HepG2 (cell line): ENCODE measurements around the gene ALPL. TPM values are rescaled to one million over a fixed set of nuclear protein-coding genes. Genes with fewer than 3 reads are reported as not detected.

ENCODE experiments used
- EZH2 ChIP-seq: conservative IDR thresholded peaks from 2 replicates; pipeline ENCODE4 v1.6.1; 2012; ENCODE audit warnings: mild to moderate bottlenecking, low read depth, low read length, moderate library complexity
- MLLT10 ChIP-seq: sonication (generic); formaldehyde crosslinking; IDR thresholded peaks from 2 replicates; pipeline ENCODE4 v1.4.0; 2020; ENCODE audit warnings: missing genetic modification reagents
- NFIB ChIP-seq: sonication (generic); formaldehyde crosslinking; IDR thresholded peaks from 2 replicates; pipeline ENCODE4 v1.9.0; 2021; ENCODE audit warnings: missing genetic modification reagents, mild to moderate bottlenecking, borderline replicate concordance
- RARG ChIP-seq: sonication (generic); formaldehyde crosslinking; IDR thresholded peaks from 2 replicates; pipeline ENCODE4 v1.4.0; 2020; ENCODE audit warnings: low read depth, mild to moderate bottlenecking, missing genetic modification reagents
- REXO4 ChIP-seq: sonication (generic); formaldehyde crosslinking; IDR thresholded peaks from 2 replicates; pipeline ENCODE4 v1.8.0; 2022; ENCODE audit warnings: missing genetic modification reagents, mild to moderate bottlenecking, borderline replicate concordance
- RNF2 ChIP-seq: fragments of 450-650 bp; conservative IDR thresholded peaks from 2 replicates; pipeline ENCODE4 v1.6.1; 2016; ENCODE audit warnings: low read depth
- SP1 ChIP-seq, 2 experiments: fragments of 450-650 bp in 1 of 2; sonication (generic) in 1 of 2; formaldehyde crosslinking in 1 of 2; IDR thresholded peaks; 2 replicates each; pipeline versions ENCODE4 v1.4.0 to v1.6.1; 2016 to 2020; ENCODE audit warnings: missing genetic modification reagents in 1 of 2
- ZBTB4 ChIP-seq: sonication (generic); formaldehyde crosslinking; IDR thresholded peaks from 2 replicates; pipeline ENCODE4 v1.4.0; 2020; ENCODE audit warnings: missing genetic modification reagents, mild to moderate bottlenecking, borderline replicate concordance
- ZBTB44 ChIP-seq: sonication (generic); formaldehyde crosslinking; IDR thresholded peaks from 2 replicates; pipeline ENCODE4 v1.4.0; 2020; ENCODE audit warnings: missing genetic modification reagents
- ZFP36L1 ChIP-seq: sonication (generic); formaldehyde crosslinking; IDR thresholded peaks from 2 replicates; pipeline ENCODE4 v1.8.0; 2022; ENCODE audit warnings: mild to moderate bottlenecking, missing genetic modification reagents, moderate library complexity
- ZNF224 ChIP-seq: sonication (generic); formaldehyde crosslinking; IDR thresholded peaks from 2 replicates; pipeline ENCODE4 v1.5.0; 2020; ENCODE audit warnings: mild to moderate bottlenecking, missing genetic modification reagents
- ZNF33A ChIP-seq: sonication (generic); formaldehyde crosslinking; IDR thresholded peaks from 2 replicates; pipeline ENCODE4 v1.5.1; 2020; ENCODE audit warnings: missing genetic modification reagents, mild to moderate bottlenecking, moderate library complexity, borderline replicate concordance
- ZNF530 ChIP-seq: sonication (generic); formaldehyde crosslinking; IDR thresholded peaks from 2 replicates; pipeline ENCODE4 v1.5.0; 2020; ENCODE audit warnings: low read depth, mild to moderate bottlenecking, missing genetic modification reagents
- ZNF543 ChIP-seq: sonication (generic); formaldehyde crosslinking; IDR thresholded peaks from 2 replicates; pipeline ENCODE4 v1.4.0; 2020; ENCODE audit warnings: mild to moderate bottlenecking, missing genetic modification reagents
- polyA plus RNA-seq, 8 experiments: library from polyadenylated mRNA; depleted of rRNA in 3 of 8; stranded (reverse) in 7 of 8; unstranded in 1 of 8; fragments of >200 nt; fragmentation: Illumina TruSeq in 4 of 8; extraction: Trizol in 4 of 8; gene quantifications; 2 replicates each; pipeline versions ENCODE4 v1.2.1 to v1.2.3, GENCODE V29; 2011 to 2016; ENCODE audit warnings: low read depth in 4 of 8, missing spikeins in 1 of 8, mixed read lengths in 1 of 8; ENCODE audit not compliant: insufficient read depth in 1 of 8
- total RNA-seq, 5 experiments: library from RNA; depleted of rRNA; stranded (reverse); fragments of >200 nt; fragmentation: Illumina TruSeq; extraction: Trizol; gene quantifications; 2 replicates each; pipeline ENCODE4 v1.2.3, GENCODE V29; 2016; ENCODE audit warnings: low read depth in 1 of 5
- TF ChIP-seq, protein P1 (sequence below): sonication (generic); formaldehyde crosslinking; IDR thresholded peaks from 2 replicates; pipeline ENCODE4 v1.8.0; 2022; ENCODE audit warnings: mild to moderate bottlenecking, missing genetic modification reagents, moderate library complexity
- TF ChIP-seq, protein P2 (sequence below): sonication (generic); formaldehyde crosslinking; conservative IDR thresholded peaks from 2 replicates; pipeline ENCODE4 v1.4.0; 2020; ENCODE audit warnings: missing genetic modification reagents
- TF ChIP-seq, protein P3 (sequence below): IDR thresholded peaks from 2 replicates; pipeline ENCODE4 v1.6.1; 2016; ENCODE audit warnings: missing genetic modification reagents, missing compliant biosample characterization
- TF ChIP-seq, protein P4 (sequence below): sonication (generic); formaldehyde crosslinking; conservative IDR thresholded peaks from 2 replicates; pipeline ENCODE4 v1.4.0; 2020; ENCODE audit warnings: missing genetic modification reagents

Gene ALPL
- total and polyA plus RNA-seq, 2 of the 13 experiments (the other 11 are each of a cell fraction or from before 2014, with no cell fraction given): 0.12 TPM; not detected in 1

DNA sequence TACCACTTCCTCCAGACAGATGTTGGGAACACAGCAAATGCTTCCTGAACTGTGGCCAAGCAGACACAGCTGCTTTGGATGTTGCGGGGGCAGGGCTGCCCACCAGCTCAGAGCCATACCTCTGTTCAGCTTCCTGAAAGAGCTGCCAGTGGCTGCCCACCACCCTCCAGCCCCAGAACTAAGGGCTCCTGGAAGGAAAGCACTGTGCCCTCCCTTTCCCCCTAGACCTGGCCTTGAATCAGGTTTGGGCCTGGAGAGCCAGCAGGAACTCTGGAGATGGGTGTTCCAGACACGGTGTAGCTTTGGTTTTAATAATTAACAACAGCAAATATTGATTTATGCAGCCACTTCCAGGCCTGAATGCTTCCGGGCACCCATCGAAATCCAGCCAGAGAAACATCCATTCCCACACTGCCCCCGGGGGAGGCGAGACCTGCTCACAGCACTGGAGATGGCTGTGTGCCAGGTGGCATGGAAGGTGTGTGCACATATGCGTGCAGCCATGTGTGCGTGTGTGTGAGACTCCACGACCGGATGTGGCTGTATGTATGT is 114.3 kb downstream of the ALPL start (continued):
- TF ChIP-seq, protein P1, sequence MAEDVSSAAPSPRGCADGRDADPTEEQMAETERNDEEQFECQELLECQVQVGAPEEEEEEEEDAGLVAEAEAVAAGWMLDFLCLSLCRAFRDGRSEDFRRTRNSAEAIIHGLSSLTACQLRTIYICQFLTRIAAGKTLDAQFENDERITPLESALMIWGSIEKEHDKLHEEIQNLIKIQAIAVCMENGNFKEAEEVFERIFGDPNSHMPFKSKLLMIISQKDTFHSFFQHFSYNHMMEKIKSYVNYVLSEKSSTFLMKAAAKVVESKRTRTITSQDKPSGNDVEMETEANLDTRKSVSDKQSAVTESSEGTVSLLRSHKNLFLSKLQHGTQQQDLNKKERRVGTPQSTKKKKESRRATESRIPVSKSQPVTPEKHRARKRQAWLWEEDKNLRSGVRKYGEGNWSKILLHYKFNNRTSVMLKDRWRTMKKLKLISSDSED (CRISPR knock-in tag): no peak
- TF ChIP-seq, protein P2, sequence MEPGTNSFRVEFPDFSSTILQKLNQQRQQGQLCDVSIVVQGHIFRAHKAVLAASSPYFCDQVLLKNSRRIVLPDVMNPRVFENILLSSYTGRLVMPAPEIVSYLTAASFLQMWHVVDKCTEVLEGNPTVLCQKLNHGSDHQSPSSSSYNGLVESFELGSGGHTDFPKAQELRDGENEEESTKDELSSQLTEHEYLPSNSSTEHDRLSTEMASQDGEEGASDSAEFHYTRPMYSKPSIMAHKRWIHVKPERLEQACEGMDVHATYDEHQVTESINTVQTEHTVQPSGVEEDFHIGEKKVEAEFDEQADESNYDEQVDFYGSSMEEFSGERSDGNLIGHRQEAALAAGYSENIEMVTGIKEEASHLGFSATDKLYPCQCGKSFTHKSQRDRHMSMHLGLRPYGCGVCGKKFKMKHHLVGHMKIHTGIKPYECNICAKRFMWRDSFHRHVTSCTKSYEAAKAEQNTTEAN: peak; percentile 83; the same call in 1 of the 2 replicates
- TF ChIP-seq ZNF224 (CRISPR knock-in tag) (no peak), RARG (CRISPR knock-in tag) (no peak), SP1 (IDR thresholded peaks at IDR 0.05) (no peak), SP1 (CRISPR knock-in tag; IDR thresholded peaks at IDR 0.05) (no peak), ZNF530 (CRISPR knock-in tag) (no peak), EZH2 (no peak), ZBTB44 (CRISPR knock-in tag) (no peak), RNF2 (no peak), NFIB (CRISPR knock-in tag) (no peak), ZBTB4 (CRISPR knock-in tag) (no peak), ZNF33A (CRISPR knock-in tag) (no peak), ZFP36L1 (CRISPR knock-in tag) (no peak), MLLT10 (CRISPR knock-in tag) (no peak), REXO4 (CRISPR knock-in tag) (no peak), ZNF543 (CRISPR knock-in tag) (no peak)
- TF ChIP-seq, protein P3, sequence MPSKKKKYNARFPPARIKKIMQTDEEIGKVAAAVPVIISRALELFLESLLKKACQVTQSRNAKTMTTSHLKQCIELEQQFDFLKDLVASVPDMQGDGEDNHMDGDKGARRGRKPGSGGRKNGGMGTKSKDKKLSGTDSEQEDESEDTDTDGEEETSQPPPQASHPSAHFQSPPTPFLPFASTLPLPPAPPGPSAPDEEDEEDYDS (CRISPR knock-in tag): peak; percentile 48; the same call in 1 of the 2 replicates
- TF ChIP-seq, protein P4, sequence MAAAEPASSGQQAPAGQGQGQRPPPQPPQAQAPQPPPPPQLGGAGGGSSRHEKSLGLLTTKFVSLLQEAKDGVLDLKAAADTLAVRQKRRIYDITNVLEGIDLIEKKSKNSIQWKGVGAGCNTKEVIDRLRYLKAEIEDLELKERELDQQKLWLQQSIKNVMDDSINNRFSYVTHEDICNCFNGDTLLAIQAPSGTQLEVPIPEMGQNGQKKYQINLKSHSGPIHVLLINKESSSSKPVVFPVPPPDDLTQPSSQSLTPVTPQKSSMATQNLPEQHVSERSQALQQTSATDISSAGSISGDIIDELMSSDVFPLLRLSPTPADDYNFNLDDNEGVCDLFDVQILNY: no peak
